Cerebellar nuclear complex (tissue), 1 donor: ENCODE results near the gene PCDHGA12.
"Not testable (repeated sequence)": the region's sequence is repeated elsewhere in the genome, so short reads cannot be mapped to it uniquely, and the experiment has no call there.

ENCODE experiments used
- DNase-seq, 2 experiments: peaks; one replicate each; lab custom pipeline; 2025; lab: John Stamatoyannopoulos, UW

PCDHGA12 gene

DNA sequence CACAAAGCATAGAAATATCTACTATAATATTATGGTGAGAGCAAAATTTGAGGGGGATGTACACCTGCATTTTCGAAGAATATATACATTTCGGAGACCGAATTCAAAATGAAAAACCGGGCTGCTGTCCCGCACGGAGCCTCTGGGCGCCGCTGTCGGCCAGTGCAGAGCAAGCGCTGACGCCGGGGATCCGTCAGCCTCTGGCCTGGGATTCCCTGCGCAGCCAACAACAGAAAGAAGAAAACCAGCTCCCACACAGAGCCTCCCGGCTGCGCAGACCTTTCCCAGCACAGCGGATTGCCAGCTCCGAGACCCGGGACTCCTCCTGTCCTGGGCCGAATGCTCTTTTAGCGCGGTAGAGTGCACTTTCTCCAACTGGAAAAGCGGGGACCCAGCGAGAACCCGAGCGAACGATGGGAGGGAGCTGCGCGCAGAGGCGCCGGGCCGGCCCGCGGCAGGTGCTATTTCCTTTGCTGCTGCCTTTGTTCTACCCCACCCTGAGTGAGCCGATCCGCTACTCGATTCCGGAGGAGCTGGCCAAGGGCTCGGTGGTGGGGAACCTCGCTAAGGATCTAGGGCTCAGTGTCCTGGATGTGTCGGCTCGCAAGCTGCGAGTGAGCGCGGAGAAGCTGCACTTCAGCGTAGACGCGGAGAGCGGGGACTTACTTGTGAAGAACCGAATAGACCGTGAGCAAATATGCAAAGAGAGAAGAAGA, 22.4 kb upstream of the PCDHGA12 start, which contains the start of gene PCDHGB6:
TSS of gene PCDHGB6 (plus strand) at position 232 of the 716 bp plus-strand sequence. CDS start at position 414, 182 bp downstream.
- DNase-seq = not testable (repeated sequence)

DNA sequence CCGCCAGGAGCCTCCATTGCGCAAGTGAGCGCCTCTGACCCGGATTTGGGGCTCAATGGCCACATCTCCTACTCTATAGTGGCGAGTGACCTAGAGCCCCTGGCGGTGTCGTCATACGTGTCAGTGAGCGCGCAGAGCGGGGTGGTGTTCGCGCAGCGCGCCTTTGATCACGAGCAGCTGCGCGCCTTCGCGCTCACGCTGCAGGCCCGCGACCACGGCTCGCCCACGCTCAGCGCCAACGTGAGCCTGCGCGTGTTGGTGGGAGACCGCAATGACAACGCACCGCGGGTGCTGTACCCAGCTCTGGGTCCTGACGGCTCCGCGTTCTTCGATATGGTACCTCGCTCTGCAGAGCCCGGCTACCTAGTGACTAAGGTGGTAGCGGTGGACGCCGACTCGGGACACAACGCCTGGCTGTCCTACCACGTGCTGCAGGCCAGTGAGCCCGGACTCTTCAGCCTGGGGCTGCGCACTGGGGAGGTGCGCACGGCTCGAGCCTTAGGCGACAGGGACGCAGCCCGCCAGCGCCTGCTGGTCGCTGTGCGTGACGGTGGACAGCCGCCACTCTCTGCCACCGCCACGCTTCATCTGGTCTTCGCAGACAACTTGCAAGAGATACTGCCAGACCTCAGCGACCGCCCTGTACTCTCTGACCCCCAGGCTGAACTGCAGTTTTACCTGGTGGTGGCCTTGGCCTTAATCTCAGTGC, 20.6 kb upstream of the PCDHGA12 start:
- no peak for DNase-seq

GRCh38 chr5:141411575-141411974, 18.7 kb upstream of the PCDHGA12 start:
- DNase-seq = no peak

DNA sequence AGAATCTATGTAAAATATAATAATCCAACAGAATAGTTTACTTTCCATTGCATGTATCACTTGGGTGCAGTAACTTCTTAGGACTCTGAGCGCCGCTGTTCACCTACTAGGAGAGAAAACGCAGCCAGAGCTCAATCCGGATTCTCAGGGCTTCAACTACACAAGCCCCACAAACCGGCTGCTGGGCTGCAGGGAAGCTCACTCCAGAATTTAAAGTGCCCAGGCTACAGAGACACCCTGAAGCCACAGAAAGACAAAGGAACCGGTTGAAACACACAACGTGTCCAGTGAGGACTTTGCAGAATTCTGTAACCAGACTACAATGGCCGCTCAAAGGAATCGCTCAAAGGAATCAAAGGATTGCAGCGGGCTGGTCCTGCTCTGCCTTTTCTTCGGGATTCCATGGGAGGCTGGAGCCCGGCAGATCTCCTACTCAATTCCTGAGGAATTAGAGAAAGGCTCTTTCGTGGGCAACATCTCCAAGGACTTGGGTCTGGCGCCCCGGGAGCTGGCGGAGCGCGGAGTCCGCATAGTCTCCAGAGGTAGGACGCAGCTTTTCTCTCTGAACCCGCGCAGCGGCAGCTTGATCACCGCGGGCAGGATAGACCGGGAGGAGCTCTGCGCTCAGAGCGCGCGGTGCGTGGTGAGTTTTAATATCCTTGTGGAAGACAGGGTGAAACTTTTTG, 17.3 kb upstream of the PCDHGA12 start, which contains the start of gene PCDHGA10:
TSS of gene PCDHGA10 (plus strand) at position 134 of the 686 bp plus-strand sequence. CDS start at position 323, 189 bp downstream.
- no peak for DNase-seq

- DNase-seq = no peak
Measured at GRCh38 chr5:141413540-141414069, 16.7 kb upstream of the PCDHGA12 start.

DNA sequence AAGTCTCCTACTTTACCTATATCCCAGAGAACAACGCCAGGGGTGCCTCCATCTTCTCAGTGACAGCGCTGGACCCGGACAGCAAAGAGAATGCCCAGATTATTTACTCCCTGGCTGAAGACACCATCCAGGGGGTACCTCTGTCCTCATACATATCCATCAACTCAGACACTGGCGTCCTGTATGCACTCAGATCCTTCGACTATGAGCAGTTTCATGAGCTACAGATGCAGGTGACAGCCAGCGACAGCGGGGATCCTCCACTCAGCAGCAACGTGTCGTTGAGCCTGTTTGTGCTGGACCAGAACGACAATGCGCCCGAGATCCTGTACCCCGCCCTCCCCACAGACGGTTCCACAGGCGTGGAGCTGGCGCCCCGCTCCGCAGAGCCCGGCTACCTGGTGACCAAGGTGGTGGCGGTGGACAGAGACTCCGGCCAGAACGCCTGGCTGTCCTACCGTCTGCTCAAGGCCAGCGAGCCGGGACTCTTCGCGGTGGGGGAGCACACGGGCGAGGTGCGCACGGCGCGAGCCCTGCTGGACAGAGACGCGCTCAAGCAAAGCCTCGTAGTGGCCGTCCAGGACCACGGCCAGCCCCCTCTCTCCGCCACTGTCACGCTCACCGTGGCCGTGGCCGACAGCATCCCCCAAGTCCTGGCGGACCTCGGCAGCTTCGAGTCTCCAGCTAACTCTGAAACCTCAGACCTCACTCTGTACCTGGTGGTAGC, 15.6 kb upstream of the PCDHGA12 start:
- DNase-seq = not testable (repeated sequence)

DNA sequence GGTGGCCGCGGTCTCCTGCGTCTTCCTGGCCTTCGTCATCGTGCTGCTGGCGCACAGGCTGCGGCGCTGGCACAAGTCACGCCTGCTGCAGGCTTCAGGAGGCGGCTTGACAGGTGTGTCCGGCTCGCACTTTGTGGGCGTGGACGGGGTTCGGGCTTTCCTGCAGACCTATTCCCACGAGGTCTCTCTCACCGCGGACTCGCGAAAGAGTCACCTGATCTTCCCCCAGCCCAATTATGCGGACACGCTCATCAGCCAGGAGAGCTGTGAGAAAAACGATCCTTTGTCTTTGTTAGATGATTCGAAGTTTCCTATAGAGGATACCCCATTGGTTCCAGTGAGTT, 15.1 kb upstream of the PCDHGA12 start:
- DNase-seq = not testable (repeated sequence)

- not testable (repeated sequence) for DNase-seq
Measured at GRCh38 chr5:141417494-141418172, 12.7 kb upstream of the PCDHGA12 start, which contains the start of gene PCDHGB7. Gene PCDHGB7 (plus strand): TSS chr5:141417677. CDS start chr5:141417860, 183 bp downstream.

GRCh38 chr5:141419074-141419880, 11.0 kb upstream of the PCDHGA12 start:
- DNase-seq = no peak

- no peak for DNase-seq
Measured at GRCh38 chr5:141420855-141421488, 9.3 kb upstream of the PCDHGA12 start, which contains the start of gene PCDHGA11. Gene PCDHGA11 (plus strand): TSS chr5:141421051. CDS start chr5:141421228, 177 bp downstream.

GRCh38 chr5:141421489-141421855, 8.8 kb upstream of the PCDHGA12 start:
- DNase-seq = no peak

DNA sequence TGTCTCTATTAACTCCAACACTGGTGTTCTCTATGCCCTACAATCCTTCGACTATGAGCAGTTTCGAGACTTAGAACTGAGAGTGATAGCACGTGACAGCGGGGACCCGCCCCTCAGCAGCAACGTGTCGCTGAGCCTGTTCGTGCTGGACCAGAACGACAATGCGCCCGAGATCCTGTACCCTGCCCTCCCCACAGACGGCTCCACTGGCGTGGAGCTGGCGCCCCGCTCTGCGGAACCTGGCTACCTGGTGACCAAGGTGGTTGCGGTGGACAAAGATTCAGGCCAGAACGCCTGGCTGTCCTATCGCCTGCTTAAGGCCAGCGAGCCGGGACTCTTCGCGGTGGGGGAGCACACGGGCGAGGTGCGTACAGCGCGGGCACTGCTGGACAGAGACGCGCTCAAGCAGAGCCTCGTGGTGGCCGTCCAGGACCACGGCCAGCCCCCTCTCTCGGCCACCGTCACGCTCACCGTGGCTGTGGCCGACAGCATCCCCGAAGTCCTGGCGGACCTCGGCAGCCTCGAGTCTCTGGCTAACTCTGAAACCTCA, 7.5 kb upstream of the PCDHGA12 start:
- DNase-seq = no peak

DNA sequence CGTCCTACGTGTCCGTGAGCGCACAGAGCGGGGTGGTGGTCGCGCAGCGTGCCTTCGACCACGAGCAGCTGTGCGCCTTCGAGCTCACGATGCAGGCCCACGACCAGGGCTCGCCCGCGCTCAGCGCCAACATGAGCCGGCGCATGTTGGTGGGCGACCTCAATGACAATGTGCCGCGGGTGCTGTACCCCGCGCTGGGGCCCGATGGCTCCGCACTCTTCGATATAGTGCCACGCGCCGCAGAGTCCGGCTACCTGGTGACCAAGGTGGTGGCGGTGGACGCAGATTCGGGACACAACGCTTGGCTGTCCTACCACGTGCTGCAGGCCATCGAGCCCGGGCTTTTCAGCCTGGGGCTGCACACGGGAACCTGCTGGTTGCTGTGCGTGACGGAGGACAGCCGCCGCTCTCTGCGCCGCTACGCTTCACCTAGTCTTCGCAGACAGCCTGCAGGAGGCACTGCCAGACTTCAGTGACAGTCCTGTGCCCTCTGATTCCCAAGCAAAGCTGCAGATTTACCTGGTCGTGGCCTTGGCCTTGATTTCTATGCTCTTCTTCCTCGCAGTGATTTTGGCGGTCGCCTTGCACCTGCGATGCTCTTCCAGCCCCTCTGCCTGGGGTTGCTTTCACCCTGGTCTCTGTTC, 2.4 kb upstream of the PCDHGA12 start:
- no peak for DNase-seq

DNA sequence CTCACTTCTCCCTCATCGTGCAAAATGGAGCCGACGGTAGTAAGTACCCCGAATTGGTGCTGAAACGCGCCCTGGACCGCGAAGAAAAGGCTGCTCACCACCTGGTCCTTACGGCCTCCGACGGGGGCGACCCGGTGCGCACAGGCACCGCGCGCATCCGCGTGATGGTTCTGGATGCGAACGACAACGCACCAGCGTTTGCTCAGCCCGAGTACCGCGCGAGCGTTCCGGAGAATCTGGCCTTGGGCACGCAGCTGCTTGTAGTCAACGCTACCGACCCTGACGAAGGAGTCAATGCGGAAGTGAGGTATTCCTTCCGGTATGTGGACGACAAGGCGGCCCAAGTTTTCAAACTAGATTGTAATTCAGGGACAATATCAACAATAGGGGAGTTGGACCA, 979 bp downstream of the PCDHGA12 start:
- DNase-seq = no peak

- DNase-seq = not testable (repeated sequence)
Measured at GRCh38 chr5:141432308-141432707, 2.0 kb downstream of the PCDHGA12 start.

DNA sequence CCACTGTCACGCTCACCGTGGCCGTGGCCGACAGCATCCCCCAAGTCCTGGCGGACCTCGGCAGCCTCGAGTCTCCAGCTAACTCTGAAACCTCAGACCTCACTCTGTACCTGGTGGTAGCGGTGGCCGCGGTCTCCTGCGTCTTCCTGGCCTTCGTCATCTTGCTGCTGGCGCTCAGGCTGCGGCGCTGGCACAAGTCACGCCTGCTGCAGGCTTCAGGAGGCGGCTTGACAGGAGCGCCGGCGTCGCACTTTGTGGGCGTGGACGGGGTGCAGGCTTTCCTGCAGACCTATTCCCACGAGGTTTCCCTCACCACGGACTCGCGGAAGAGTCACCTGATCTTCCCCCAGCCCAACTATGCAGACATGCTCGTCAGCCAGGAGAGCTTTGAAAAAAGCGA, 2.4 kb downstream of the PCDHGA12 start:
- not testable (repeated sequence) for DNase-seq

DNA sequence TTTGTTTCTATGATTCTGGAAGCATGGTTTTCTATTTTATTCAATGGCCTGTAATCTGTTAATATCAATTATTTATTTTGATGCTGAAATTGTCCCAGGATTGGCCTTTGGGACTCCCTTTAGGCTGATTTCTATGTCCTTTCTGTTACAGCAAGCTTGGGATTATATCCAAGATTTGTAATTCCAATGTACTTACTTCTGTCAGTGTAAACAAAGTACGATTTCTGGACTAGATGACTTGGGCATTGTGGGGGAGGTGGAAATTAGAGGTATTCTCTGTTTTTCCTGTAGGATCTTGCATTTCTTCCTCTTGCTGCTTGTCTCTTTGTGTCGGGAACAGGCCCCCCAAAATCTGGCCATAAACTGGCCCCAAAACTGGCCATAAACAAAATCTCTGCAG, 3.7 kb downstream of the PCDHGA12 start:
- DNase-seq = no peak

- DNase-seq = no peak
Measured at GRCh38 chr5:141437221-141437620, 6.9 kb downstream of the PCDHGA12 start.
